Stimulated activated CD4-positive, alpha-beta T cell treated with anti-CD3 and anti-CD28 coated beads, Interleukin-2, amount 100 ng/mL, for 4 hours (primary cell): ENCODE data around the gene GADD45B.
A peak's percentile ranks its signal among the peaks of the same experiment; 100 is the strongest.

Experiments
- DNase-seq: peaks from one replicate; pipeline ENCODE4 v3.0.0-alpha.2; 2020; ENCODE audit warnings: low read depth

The GADD45B gene, protein sequence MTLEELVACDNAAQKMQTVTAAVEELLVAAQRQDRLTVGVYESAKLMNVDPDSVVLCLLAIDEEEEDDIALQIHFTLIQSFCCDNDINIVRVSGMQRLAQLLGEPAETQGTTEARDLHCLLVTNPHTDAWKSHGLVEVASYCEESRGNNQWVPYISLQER

DNA sequence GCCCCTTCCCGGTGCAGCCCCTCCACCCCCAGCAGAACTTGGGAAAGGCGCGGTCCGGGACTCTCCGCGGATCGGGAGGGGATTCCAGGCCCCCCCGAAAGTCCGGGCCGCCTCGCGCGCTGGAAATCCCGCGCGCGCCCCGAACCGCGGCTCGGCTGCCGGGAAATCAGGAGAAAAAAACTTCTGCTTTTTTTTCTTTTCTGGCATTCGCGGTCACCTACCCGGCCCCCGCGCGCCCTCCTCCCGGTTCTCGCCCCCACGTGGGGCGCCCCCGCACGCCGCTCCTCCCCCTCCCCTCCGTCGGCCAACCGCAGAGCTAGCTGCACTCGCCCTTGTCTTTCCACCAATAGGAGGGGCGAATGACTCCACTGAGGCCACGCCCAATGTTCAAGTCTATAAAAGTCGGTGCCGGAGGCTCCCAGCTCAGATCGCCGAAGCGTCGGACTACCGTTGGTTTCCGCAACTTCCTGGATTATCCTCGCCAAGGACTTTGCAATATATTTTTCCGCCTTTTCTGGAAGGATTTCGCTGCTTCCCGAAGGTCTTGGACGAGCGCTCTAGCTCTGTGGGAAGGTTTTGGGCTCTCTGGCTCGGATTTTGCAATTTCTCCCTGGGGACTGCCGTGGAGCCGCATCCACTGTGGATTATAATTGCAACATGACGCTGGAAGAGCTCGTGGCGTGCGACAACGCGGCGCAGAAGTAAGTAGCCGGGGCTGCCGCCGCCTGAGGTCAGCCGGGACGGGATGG is at the start of gene GADD45B:
TSS of gene GADD45B (plus strand) at position 426 of the 749 bp plus-strand sequence. CDS start at position 658, 232 bp downstream.
- peak; percentile 98 for DNase-seq

- peak; percentile 21 for DNase-seq
Observed at GRCh38 chr19:2426611-2427428, 49.1 kb upstream of the GADD45B start.

GRCh38 chr19:2427429-2428320 is 48.3 kb upstream of the GADD45B start, which contains the start of gene TIMM13:
Gene TIMM13, minus strand, starts transcription at chr19:2427586. Its CDS starts 53 bp downstream, at chr19:2427533.
- DNase-seq = peak; percentile 94

DNA sequence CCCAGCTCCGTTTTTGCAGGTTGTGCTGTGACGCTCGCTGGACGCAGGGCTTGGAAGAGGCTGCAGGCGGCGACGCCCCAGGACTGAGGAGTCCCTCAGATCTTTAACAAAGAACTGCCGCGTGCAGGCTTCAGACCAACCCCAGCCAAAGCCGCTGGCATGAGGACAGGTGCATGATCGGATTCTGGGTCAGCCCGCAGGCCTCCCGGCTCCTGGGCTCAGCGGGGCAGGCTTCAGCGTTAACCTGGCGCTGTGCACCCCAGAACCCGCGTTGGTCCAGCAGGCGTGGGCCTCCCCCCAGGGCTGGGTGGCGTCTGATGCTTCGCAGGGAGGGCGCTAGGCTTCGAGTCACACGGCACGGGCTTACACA is 47.6 kb upstream of the GADD45B start:
- no peak for DNase-seq

- DNase-seq = no peak
Observed at GRCh38 chr19:2428756-2429711, 46.9 kb upstream of the GADD45B start.

GRCh38 chr19:2429917-2430535 is 45.9 kb upstream of the GADD45B start:
- no peak for DNase-seq

- DNase-seq = no peak
Observed at GRCh38 chr19:2431318-2432055, 44.4 kb upstream of the GADD45B start.

DNA sequence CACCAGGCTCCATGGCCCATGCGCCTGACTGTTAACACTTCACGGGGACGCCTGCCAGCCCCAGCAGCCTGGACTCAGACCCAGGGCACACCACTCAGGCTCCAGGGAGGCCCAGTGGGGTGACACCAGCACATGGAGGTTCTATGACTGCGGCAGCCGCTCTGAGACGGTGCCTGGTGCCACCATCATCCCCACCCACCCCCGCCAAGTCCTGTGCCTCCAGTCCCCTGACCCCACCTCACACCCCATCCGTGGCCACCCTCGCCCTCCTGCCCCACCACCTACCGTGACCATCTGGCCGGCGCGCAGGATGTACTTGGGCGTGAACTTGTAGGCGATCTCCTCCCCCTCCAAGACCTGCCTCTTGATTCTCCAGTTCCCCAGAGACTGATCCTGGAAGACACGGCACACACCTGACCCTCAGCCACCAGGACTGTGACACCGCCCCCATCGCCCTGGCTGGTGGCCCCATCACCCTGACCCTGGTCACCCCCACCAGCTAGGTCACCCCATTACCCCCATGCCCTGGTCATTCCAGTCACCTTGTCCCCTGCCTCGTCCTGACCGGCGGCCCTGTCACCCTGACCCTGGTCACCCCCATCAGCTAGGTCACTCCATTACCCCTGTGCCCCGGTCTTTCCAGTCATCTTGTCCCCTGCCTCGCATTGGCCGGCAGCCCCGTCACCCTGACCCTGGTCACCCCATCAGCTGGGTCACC is 43.6 kb upstream of the GADD45B start:
- no peak for DNase-seq

DNA sequence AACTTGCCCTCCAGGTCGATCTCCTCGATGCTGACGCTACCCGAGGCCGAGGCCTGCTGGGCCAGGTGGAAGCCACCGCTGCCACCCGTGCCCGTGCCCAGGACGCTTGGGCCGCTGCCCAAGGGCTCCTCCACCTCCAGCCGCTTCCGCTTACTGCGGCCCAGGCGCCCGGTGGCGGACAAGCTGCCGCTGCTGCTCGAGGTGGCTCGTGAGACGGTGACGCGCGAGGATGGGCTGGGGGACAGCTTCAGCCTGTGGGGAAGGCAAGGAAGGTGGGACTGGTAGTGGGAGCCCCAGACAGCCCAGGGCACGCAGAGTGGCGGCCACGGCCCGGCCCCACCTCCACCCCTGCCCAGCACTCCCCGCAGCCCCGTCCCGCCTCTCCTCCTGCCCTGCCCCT is 42.1 kb upstream of the GADD45B start:
- DNase-seq = no peak

DNA sequence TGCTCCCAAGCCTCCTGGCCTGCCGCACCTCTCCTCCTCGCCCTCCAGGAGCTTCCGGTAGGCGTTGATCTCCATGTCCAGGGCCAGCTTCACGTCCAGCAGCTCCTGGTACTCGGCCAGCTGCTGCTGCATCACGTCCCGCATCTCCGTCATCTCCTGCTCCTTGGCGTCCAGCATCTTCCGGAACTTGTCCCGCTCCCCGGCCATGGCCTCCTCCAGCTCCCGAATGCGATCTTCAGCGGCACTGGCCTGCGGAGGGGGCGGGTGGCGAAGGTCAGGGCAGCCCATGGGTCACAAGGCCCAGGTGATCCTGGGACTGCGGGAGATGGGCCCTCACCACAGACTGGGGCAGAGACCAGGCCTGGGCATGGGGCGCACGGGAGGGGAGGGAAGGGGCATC is 41.7 kb upstream of the GADD45B start:
- DNase-seq = no peak

- DNase-seq = no peak
Observed at GRCh38 chr19:2434721-2435265, 41.1 kb upstream of the GADD45B start.

GRCh38 chr19:2436384-2436783 is 39.5 kb upstream of the GADD45B start:
- DNase-seq = no peak

DNA sequence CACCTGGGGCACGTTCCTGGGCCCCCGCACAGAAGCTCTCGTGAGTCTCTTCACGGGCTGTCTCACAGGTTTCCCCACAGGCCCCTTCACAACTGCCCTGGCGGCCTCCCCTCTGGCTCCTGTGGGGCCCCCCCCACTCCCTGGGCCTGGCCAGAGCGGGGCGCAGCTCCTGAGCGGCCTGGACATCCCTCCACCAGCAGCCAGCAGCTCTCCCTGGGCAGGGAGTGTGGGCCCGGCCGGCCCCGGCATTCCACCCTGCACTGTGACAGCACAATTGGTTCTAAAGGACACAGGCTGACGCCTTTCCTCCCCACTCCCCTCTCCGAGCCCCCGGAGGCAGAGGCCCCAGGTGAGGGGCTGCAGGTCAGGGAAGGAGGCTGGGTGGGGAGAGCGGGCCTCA is 39.0 kb upstream of the GADD45B start:
- no peak for DNase-seq

GRCh38 chr19:2438178-2438577 is 37.7 kb upstream of the GADD45B start:
- DNase-seq = no peak

DNA sequence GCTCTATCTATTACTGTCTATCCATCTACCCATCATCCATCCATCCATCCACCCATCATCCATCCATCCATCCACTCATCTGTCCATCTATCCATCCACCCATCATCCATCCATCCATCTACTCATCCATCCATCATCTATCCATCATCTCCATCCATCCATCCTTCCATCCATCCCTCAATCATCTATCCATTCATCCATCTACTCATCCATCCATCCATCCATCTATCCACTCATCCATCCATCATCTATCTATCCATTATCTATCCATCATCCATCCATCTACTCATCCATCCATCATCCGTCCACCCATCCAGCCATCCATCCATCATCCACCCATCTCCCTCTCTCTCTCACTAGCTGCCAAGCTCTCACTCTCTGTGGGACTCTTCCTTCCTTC is 35.4 kb upstream of the GADD45B start:
- DNase-seq = no peak

DNA sequence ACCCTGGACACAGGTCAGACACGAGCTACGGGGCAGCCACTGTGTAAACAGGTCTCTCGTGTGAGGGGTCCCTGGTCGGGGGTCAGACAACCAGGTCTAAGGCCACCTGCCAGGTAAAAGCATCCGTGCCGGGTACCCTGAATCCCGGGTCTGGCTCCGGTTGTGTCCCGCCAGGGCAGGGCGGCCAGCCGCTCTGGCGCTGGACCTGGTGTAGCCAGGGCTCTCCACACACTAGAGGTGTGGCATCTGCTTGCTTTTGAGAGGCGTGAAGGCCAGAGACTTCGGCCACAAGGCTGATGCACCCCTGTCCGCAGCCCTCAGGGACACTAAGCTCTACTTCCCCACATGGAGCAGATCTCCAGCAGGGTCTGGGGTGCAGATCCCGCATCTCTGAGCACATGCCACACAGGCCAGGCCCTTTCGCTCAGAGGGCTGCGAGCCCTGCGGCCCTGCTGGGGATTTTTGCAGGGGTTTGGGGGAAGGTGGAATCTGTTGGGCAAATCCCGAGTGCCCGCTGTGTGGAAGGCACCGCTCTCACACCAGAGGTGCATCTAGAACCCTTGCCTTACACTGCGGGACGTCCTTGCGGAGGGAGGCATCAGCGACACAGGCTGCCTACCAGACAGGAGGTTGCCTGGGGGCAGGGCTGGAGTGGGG is 34.7 kb upstream of the GADD45B start:
- no peak for DNase-seq

GRCh38 chr19:2443116-2443784 is 32.7 kb upstream of the GADD45B start:
- no peak for DNase-seq
